Germinal center (tissue), 1 donor: ENCODE data around the gene ALK.

ENCODE experiments used
- DNase-seq: peaks from one replicate; pipeline ENCODE4 v3.0.0; 2012; ENCODE audit warnings: mixed read lengths, low spot score

Gene ALK

GRCh38 chr2:29644949-29645348 is 276.4 kb downstream of the ALK start:
- DNase-seq, result no peak

GRCh38 chr2:29643196-29643595 is 278.2 kb downstream of the ALK start:
- no peak for DNase-seq

GRCh38 chr2:29640360-29640759 is 281.0 kb downstream of the ALK start:
- DNase-seq, result no peak

GRCh38 chr2:29638641-29639040 is 282.7 kb downstream of the ALK start:
- DNase-seq, result no peak

DNA sequence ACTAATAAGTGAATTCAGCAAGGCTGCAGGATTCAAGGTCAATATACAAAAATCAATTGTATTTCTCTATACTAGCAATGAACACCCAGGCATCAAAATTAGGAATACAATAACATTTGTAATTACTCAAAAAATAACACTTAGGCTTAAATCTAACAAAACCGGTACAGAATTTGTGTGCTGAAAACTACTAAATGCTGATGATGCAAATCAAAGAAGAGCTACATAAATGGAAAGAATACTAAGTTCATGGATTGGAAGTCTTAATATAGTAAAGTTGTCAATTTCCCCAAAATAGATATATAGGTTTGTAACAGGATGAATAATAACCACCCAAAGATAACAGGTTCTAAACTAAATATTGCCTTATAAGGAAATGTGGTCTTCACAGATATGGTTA is 286.5 kb downstream of the ALK start:
- no peak for DNase-seq

DNA sequence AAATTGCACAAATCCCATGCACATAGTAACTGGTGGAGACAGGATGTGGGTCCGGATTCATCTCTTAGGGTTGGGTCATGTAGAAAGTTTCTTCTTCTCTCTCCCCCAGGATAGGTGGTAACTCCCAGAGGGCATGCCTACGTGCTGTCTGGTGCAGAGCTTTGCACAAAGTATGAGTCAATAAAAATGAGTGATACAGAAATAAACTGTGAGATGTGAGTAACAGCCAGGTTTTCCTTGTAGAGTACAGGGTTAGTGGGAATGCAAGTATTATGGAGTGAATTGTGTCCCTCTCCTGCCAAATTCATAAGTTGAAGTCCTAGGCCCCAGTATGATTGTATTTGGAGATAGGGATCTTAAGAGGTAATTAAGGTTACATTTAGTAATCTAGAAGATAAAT is 289.4 kb downstream of the ALK start:
- DNase-seq, result no peak

DNA sequence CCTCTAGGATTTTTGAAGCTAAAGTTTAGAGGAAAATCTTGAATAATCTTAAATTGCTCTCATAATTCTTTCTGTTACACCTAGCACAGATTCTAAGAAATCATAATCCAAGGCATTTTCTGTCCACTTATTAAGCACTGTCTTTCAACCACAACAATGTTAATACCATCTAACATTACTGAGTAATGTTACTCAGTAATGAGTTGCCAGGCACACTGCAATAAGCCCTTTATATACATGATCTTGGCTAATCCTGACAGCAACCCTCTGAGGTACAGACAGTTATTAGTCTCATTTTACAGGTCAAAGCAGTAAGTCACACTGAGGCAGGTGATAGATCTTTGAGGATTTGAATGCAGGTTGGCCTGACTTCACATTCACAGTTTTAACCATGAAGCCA is 291.9 kb downstream of the ALK start:
- DNase-seq, result no peak

DNA sequence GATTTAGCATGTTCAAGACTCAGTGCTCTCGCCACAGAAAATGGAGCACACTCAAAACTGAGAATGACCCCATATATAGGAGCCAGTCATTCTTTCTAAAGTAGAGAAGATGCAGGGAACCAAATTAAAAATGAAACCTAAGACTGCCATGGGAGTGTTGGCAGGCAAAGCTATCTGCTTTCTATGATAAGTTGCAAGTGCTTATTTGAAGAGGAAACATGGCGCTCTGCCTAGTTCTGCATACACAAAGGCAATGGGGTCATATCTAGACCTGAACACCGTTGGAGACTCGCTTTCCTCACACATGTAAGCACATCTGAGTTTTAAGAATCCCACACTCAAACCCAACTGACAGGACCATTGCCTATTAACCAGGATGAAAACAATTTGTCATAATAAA is 292.5 kb downstream of the ALK start:
- no peak for DNase-seq

DNA sequence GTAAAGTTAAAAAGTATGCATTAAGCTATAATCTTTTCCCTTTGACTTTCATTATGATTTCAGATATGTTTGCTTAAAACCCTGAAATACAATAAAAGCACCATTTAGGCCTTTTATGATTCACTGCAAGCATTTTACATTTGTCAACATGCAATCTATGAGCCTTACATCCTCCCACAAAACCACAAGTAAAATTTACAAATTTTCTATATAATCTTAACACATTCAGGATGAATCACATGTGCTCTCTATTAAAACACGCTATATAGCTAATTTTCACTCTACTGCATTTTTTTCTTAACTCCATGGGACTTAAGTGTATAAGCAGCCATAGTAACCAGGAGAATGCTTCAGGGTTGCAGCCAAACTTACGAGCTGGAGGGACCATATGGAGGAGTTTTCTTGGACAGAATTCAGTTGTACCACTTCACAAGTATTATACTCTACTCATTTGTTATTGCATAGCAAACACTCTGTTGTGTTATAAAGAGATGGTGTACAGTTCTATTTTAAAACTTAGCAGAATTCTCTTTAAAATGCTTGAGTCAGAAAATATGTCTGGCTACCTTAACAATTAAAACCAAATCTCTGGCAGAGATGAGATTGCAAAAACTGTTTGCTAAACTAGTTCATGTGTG is 293.2 kb downstream of the ALK start:
- DNase-seq, result no peak

DNA sequence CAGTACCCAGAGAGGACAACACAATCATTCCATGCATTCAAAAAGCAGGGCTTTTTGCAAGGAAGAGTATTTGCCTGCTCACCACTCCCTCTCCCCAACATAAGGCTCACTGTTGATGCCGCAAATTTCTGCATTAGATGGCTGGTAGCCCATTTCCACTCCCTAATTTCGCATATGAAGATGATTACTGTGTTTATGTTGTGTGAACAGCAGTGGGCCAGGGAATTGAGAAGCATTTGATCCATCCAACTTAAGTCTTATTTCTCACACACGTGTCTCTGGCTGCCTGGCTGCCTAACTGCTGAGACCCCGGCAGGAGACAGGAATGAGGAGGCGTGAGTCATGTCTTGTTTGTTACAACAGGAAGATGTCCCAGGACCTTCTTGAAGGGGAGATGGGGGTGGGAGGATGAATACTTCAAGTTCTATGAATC is 294.1 kb downstream of the ALK start:
- no peak for DNase-seq

- DNase-seq, result no peak
Observed at GRCh38 chr2:29620890-29621289, 300.5 kb downstream of the ALK start.

DNA sequence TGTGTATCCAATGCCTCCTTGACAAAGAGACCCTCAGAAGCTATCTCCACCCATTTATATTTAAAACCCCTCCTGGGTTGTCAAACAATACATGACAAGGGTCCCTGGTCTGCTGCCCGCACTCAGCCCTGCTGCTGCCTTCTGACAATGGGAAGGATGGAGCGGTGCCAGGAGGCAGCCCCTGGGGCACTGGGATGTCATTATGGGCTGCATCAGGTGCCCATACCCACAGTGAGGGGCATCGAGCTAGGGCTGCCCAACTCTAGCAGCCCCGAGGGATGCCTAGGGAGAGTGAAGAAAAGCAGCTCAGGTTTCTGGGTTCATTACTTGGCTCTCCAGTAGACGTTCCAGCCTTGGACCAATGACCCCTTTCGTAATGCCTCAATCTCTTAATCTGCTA is 301.7 kb downstream of the ALK start:
- no peak for DNase-seq

- DNase-seq, result no peak
Observed at GRCh38 chr2:29618024-29618423, 303.4 kb downstream of the ALK start.

GRCh38 chr2:29617351-29617750 is 304.0 kb downstream of the ALK start:
- no peak for DNase-seq

DNA sequence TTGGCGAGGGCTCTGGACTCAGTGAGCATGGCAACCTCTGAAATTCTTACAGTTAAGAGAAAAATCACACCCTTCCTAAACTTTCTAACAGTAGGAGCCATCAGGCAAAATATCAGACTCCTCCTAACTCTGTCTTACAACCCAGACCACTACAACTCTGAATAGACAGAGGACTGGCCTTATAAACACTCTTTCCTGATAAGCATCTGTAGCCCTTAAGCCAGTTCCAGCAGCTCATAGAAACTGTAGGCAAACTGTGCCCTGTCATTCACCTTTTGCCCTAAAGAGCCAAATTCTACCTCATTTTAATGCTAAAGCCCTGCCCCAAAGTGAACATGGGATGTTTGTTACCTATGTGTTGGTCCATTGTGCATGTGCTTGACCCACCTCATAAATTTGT is 304.8 kb downstream of the ALK start:
- no peak for DNase-seq

DNA sequence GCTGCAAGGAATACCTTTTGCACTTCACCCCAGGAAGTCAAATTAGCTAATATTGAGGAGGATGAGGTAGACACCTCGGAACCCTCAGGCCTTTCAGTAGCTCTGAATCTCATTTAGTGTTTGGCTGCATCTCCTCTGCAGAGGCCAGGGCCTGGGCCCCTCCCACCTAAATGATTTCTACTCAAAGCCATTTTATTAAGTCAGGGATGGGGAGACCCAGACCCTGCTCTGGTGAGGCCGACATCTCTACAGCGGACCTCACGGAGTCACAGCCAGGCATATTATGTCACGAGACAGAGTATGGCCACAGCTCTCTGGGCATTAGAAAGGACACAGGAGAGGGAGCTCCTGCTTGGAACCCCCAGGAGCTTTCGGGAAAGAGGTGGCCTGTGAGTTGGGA is 305.5 kb downstream of the ALK start:
- no peak for DNase-seq

GRCh38 chr2:29615183-29615582 is 306.2 kb downstream of the ALK start:
- no peak for DNase-seq

DNA sequence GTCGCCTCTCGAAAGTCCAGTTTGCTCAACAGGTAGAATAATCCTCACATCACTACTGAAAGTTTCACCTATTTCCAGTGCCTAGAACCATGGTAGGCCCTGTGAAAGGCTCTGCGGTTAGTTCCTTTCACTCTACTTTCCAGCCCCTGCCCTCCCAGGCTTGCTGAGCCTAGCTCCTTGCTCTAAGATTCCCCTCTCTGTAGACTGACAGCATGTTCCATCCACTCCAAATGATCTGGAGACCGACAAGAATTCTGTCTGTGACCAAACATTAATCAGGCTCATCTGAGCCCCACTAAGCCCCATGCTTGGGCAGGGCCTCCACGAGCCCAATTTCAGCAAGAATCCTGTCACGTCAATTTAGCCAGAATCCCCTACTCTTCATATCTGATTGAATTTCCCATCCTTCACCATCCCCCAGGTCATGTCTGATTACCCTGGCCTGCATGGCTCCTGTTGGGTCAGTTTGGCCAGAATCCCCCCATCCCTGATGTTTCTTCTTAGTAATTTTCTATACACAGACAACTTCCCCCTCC is 307.0 kb downstream of the ALK start:
- no peak for DNase-seq

DNA sequence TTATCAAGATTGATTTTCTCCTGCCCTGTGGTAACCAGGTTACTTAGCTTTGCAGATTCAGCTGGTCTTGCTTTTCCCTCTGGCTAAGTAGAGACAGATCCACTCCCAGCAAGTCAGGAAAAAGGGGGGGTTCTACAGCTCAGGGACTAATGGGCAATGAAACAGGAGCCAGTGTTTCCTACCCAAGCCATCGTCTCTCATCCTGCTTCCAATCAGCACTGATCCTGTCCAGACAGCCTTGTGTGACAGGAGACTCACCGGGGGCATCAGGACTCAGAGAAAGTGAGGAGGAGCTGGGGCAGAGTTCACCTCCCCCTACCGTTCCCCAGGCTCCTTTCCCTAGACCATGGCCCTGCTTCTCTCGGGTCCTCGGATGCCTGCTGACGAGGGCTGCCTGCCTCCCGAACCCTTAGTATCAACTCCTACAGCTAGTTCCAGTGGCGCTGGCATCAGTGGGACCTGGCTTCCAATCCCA is 307.6 kb downstream of the ALK start:
- DNase-seq, result no peak

DNA sequence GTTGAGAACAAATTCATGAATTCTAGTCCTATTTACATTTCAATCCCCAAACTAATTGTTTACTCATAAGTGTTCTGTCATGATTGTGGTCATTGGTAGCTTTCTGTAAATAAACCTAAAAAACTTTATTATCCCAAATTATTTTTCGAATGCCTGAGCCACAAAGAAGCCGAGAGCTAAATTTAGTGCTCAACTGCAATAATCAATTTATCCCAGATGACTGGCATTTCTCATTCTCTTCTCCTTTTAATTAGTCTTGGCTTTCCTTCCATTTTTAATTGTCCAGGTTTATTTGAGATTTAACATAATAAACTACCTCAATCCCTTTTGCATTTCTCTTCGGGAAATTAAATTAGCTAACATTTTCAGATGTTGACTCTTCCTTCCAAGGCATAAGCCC is 308.3 kb downstream of the ALK start:
- no peak for DNase-seq

DNA sequence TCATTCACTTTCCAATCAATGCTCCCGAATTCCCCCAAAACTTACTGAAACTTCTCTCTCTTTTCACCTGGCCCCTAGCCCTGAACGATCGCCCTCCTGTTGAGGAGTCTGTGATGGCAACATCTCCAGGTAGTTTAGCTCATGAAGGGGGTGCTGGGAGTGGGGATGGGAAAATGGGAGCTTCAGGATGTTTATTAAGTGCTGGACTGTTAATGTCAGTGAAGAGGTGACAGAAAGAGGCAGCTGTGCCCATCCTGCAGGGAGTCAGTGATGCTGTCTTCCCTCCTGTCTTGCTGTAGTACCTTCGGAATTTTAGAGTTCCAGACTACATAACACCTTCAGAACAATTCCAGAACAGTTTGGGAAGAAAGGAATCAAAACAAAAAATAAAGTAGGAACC is 308.8 kb downstream of the ALK start:
- no peak for DNase-seq

- no peak for DNase-seq
Observed at GRCh38 chr2:29611850-29612249, 309.5 kb downstream of the ALK start.

DNA sequence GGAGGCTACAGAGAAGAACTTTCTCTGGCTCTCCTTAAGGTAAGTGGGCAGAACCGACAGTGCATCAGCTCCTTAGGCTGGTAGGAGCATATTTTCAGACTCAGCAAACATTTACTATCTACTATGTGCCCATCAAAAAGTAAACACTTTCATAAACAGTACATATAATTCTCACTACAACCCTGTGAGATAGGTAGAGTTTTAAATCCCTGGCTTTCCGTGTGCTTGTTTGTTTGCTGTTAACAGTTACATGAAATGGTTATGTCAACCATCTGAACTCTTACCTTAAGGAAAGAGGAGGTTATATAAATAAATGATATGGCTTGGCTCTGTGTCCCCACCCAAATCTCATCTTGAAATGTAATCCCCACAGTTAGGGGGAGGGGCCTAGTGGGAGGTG is 310.1 kb downstream of the ALK start:
- DNase-seq, result no peak

- DNase-seq, result no peak
Observed at GRCh38 chr2:29610569-29610968, 310.8 kb downstream of the ALK start.
